DMS79 treated with DMSO at 0.1 percent for 48 hours (cell line): ENCODE results near the gene MYBPC1.
"Not testable (repeated sequence)": the region's sequence is repeated elsewhere in the genome, so short reads cannot be mapped to it uniquely, and the experiment has no call there.

Experiments used
- DNase-seq: peaks from one replicate; lab custom pipeline; 2025; lab: John Stamatoyannopoulos, UW

Gene MYBPC1

DNA sequence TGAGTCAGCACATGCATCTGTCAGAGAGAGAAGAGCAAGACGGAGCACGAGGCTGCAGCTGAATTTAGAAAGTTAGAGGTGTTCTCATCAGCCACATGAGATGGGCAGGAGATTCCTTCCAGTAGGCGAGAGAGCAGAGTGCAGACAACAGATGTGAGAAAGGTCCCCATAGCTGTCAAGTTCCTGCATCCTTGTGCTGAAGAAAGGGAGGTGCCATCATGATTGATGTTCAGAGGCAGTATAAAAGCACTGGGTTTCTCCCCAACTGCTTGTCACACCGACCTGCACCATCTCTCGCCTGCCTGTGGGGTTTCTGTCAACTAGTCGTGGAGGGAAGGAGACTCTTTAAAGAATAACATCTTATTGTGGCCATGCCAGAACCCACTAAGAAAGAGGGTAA lies at the start of gene MYBPC1:
TSS of gene MYBPC1 (plus strand) at position 272 of the 400 bp plus-strand sequence. CDS start at position 372, 100 bp downstream.
- no peak for DNase-seq

DNA sequence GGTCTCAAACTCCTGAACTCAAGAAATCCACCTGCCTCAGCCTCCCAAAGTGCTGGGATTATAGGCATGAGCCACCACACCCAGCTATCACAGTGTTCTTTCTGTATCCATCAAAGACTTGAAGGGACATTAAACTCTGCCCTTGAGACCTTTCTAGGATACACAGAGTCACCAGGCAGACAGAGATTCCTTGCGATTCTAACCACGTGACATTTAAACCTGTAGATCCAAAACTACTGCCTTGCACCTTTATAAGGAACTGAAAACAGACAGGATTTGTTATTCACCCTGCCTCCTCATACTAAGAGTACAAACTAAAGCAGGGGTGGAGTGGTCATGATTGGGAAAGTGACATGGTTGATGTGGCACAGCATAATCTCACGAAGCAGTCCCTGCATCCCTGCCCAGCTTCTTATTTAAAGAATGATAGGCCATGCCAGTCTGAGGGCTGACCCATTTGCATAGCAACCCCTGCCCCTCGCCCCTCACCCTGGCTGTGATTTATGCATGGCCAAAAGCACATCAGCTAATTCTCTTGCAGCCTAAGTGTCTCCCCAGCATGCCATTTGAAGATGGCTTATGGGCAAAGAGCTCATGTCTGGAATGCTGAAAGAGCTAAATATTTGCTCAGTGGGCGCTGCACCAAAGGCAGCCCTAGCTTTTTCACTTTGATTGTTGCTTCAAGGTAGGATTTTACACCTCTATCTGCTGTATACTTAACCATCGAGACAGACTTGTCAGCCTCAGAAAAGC lies 43.2 kb upstream of the MYBPC1 start:
- no peak for DNase-seq

DNA sequence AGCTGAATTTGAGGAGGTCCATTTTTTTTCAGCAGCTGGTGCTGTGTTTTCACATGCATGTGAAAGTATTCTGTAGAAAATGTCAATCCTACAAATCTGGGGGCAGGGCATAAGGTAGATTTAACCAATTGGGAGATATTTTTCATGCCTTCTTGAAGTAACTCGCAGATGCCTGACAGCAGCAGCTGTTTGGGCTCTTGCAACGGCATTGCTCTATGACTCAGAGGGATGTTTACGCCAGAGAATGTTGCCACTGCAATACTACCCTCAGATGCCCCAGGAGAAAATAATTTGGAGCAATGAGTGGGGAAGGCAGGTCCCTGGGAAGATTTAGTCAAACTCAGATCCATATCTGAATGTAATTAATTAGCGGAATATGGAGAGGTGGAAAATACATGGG lies 42.5 kb upstream of the MYBPC1 start:
- no peak for DNase-seq

DNA sequence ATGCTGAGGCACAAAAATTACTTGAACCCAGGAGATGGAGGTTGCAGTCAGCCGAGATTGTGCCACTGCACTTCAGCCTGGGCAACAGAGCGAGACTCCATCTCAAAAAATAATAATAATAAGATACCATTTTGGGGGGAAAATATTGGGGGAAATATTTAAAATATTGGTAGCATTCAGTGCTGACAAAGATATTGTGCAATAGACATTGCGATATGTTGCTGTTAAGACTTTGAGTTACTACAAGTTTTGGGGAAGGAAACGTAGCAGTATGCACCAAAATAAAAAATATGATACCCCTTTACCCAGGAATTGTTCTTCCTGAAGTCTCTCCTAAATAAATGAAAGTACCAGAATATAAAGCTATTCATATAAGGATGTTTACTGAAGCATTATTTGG lies 37.7 kb upstream of the MYBPC1 start:
- DNase-seq, result no peak

GRCh38 chr12:101558726-101559125 lies 36.0 kb upstream of the MYBPC1 start:
- not testable (repeated sequence) for DNase-seq

GRCh38 chr12:101563212-101563611 lies 31.6 kb upstream of the MYBPC1 start:
- DNase-seq, result no peak

- DNase-seq, result no peak
Measured at GRCh38 chr12:101564912-101565311, 29.9 kb upstream of the MYBPC1 start.

- no peak for DNase-seq
Measured at GRCh38 chr12:101566318-101566717, 28.5 kb upstream of the MYBPC1 start.

GRCh38 chr12:101567918-101568317 lies 26.9 kb upstream of the MYBPC1 start:
- peak; percentile 94 for DNase-seq

- peak; percentile 70 for DNase-seq
Measured at GRCh38 chr12:101570047-101570446, 24.7 kb upstream of the MYBPC1 start.

DNA sequence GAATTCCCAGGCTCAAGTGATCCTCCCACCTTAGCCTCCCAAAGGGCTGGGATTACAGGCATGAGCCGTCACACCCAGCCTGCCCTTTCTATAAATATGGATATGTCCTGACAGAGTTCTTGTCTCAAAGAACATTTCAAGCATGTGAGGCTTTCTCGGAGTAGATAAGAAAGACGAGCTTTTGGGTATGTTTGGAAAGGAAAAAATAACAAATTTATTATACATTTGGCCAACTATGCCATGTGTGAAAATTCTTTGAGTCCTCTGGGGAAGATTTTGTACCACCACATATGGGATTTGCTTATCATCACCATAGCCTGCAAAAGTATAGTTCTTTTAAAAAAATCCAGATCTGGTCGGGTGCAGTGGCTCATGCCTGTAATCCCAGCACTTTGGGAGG lies 23.7 kb upstream of the MYBPC1 start:
- no peak for DNase-seq

DNA sequence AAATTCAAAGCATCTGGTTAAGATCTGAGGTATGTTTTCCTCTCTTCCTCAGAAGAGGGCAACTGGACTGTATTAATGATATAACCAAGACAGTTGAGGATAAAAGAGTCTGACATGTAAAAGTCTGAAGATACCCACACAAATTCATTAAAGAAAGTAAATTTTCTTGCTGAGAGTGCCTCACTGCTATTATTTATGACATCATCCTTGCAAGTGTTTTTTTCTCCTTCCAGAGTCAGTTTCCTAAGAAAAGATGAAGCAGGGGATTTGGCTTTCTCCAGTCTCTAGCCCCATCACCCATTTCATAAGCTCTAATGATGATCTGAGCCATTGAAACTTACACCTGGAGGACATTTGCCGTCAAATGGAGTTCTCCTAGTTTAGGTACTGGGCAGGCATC lies 21.0 kb upstream of the MYBPC1 start:
- DNase-seq, result no peak

GRCh38 chr12:101578417-101578816 lies 16.4 kb upstream of the MYBPC1 start:
- no peak for DNase-seq

DNA sequence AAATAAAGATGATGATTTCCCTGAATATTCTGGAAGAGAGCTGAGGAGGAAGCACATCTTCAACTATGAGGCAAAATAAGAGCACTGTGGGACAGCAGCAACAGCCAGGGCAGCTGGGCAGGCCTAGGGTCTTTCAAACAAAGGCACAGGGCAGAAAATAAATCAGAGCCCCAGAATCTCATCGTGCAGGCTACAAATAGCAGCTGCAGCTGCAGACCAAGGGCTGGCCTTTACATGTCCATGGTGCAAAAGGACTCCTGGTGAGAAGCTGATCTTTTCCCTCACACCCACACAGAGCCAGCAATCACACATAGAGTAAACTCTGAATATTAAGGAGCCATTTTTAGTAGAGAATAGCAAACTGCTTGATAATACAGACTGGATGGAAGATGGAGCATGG lies 13.6 kb upstream of the MYBPC1 start:
- no peak for DNase-seq

- no peak for DNase-seq
Measured at GRCh38 chr12:101582937-101583336, 11.8 kb upstream of the MYBPC1 start.

GRCh38 chr12:101590383-101590782 lies 4.4 kb upstream of the MYBPC1 start:
- DNase-seq, result no peak

GRCh38 chr12:101591781-101592180 lies 3.0 kb upstream of the MYBPC1 start:
- DNase-seq, result no peak

- no peak for DNase-seq
Measured at GRCh38 chr12:101592448-101592847, 2.3 kb upstream of the MYBPC1 start.

DNA sequence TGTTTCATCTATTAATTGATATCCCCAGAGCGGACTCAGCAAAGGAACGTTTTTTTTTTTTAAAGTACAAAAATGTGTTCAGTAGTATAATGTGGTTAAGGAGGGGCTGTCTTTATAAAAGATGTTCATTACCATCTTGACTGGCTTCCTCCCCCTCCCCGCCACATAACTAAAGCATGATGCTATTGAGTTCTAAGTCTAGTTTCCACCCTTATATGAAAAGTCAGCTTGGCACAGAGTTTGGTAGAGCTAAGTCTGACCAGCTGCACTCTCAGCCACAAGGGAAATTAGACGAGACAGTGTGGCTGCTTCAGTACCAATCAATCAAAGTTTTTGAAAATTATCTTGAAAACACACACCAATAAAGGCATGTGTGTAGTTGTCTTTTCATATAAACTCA lies 1.9 kb upstream of the MYBPC1 start:
- no peak for DNase-seq

- DNase-seq, result no peak
Measured at GRCh38 chr12:101596172-101596571, 1.4 kb downstream of the MYBPC1 start.

- no peak for DNase-seq
Measured at GRCh38 chr12:101597164-101597563, 2.4 kb downstream of the MYBPC1 start.

DNA sequence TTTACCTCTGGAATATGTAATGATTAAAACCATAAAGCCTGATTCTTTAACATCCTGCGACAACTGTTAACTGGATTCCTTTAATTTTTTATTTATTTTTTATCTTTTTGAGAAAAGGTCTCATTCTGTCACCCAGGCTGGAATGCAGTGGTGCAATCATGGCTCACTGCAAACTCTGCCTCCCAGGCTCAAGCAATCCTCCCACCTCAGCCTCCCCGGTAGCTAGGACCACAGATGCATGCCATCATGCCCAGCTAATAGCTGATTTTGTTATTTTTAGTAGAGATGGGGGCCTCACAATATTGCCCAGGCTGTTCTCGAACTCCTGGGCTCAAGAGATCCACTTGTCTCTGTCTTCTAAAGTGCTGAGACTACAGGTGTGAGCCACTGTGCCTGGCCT lies 3.7 kb downstream of the MYBPC1 start:
- no peak for DNase-seq

GRCh38 chr12:101599311-101599710 lies 4.5 kb downstream of the MYBPC1 start:
- no peak for DNase-seq

DNA sequence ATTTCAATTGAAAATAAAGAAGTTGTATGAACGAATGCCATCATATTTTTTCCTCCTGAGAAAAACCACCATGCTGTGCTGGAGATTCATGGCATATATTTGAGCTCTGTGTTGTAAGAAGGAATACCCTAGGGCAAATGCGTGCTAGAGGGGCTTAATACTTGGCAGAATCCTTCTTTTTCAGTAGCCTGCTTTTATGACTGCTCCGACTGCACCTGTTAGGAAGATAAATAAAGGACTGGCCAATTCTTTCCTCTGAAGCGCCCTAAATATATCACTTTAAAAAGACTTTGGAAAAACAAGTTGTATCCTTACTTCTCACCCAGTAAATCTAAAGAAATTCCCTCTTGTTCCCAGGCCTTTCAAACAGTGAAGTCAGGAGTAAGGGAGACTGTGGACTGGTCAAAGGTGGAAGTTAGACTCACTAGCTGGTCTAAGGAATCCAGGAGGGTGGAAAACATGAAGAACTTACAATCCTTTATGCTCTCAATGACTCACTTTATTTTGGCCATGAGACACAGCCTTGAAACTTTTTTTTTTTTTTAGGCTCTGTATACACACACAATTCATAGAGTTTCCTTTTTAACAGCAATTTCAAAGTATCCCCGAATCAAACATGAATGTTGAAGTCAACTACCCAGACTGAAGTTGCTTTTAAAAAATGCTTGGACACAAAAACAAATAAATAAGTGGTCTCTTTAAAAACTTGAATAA lies 5.2 kb downstream of the MYBPC1 start:
- no peak for DNase-seq
